GM18519 (cell line): ENCODE data around the gene NTN1.

Experiments used
- ATAC-seq: cut with Tn5 transposase; IDR thresholded peaks from one replicate; pipeline ENCODE4 v1.9.1; 2021; ENCODE audit warnings: mild to moderate bottlenecking, moderate library complexity; ENCODE audit not compliant: unreplicated experiment, low FRiP score

Gene NTN1

DNA sequence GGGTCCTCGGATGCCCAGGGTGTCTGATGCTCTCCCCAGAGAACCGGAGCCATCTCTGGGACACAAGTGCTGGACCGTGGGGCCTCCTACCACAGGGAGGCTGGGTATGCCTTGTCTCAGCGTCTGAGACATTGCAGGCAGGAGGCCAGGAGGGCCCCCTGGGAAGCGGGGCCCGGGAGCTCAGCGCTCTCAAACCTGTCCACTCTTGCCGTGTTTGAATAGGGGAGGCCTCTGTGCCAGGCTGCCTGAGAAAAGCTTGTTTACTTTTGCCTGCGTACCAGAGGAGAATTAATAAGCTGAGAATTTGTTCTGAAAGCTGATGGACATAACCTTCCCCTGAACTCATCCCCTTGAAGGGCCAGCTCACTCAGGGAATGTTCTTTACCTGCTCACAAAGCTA, 163.8 kb downstream of the NTN1 start:
- ATAC-seq = no peak

DNA sequence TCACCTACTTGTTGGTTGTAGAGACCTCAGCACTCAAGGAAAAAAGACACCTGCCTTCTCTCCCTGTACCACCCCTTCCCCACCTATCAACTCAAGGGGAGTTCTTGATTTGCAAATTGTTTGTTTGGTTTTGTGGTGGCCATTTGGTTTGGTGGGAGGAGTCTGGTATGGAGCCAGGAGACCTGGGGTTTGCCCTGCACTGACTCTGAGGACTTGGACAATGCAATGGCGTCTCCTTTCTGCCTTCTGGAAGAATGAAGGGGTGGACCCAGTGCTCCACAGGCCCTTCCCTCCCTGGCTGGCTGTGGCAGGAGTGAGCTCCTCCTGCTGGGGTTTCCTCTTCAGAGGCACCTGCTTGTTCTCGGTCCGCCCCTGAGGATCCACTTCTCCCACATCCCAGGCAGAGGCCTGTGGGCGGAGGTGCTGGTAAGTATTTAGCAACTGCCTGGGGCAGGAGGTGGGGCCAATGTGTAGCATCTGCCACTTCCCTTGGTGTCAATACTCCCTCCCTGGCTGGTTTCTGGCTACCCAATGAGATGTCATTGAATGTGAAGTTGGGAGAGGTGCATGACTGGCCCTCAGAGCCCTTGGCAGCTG, 164.5 kb downstream of the NTN1 start:
- no peak for ATAC-seq

DNA sequence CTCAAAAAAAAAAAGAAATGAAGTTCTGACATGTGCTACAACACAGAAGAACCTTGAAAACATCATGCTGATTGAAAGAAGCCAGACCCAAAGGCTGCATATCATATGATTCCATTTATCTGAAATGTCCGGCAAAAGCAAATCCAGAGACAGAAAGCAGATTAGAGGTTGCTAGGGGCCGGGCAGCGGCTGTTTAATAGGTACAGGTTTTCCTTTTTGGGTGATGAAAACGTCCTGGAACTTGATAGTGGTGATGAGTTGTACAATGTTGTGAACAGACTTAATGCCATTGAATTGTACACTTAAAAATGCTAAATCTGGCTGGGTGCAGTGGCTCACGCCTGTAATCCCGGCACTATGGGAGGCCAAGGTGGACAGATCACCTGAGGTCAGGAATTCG, 166.5 kb downstream of the NTN1 start:
- no peak for ATAC-seq

DNA sequence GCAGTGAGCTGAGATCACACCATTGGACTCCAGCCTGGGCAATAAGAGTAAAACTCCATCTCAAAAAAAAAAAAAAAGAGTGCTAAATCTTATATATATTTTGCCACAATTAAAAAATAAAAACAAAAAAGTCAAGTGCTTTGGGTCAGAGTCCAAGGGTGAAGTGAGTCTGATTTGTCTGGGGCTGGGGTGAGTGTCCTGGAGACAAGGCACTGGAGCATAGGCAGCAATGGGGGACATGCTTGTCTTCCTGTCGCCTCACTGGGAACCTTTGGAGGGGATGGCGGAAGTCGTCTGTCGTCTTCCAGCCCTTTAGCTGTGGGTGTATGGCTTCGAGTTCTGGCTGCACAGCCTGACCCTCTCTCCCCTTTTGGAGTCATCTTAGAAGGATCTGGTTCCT, 167.1 kb downstream of the NTN1 start:
- ATAC-seq = no peak

DNA sequence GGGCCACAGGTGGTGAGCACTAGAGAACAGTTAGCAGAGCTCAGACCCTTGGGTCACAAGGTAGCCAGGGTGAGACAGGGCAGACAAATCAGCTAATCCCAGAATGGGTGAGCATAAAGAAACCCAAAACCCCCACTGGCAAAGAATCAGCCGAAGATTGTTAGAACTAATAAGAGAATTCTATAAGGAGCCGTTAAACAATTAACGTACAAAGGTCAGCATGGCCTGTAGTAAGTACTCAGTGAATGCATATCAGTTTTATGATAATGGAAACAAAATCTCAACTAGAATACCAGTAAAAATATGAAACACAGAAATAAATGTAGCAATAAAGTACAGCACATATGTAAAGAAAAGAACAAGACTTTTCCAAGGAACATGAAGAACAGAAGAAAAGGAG, 168.6 kb downstream of the NTN1 start:
- ATAC-seq = no peak

DNA sequence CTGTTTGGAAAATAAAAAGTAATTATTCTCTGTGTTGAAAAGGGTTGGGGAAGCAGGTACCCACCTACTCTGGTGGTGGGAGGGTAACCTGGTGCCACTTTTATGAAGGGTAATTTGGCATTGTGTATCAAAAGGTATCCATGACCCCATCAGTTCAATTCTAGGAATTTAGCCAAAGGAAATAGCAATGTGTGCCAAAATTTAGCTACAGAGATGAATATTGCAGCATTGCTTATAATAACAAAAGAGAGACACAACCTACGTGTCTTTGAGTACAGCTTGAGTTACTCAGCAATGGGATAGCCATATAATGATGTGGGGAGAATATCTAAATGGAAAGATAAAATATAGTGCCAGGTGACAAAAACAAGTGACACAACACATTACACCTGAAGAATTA, 170.7 kb downstream of the NTN1 start:
- no peak for ATAC-seq

DNA sequence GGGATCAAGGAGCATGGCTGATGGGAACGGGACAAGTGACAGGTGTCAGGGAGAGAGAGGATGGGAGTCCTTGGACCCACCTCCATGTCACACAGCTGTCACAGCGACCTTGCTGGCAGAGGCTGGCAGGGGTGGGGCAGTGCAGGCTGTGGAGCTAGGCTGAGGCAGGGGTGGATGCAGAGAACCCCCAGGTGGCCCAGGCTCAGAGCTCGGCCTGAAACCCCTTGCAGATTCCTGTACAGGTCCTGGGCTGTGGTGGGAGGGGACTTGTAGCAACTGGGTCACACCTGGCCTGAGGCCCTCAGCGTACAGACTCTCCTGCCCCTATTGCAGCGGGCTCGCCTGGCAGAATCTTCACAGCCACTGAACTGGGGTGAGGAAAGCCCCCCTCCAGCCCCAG, 174.1 kb downstream of the NTN1 start:
- no peak for ATAC-seq

DNA sequence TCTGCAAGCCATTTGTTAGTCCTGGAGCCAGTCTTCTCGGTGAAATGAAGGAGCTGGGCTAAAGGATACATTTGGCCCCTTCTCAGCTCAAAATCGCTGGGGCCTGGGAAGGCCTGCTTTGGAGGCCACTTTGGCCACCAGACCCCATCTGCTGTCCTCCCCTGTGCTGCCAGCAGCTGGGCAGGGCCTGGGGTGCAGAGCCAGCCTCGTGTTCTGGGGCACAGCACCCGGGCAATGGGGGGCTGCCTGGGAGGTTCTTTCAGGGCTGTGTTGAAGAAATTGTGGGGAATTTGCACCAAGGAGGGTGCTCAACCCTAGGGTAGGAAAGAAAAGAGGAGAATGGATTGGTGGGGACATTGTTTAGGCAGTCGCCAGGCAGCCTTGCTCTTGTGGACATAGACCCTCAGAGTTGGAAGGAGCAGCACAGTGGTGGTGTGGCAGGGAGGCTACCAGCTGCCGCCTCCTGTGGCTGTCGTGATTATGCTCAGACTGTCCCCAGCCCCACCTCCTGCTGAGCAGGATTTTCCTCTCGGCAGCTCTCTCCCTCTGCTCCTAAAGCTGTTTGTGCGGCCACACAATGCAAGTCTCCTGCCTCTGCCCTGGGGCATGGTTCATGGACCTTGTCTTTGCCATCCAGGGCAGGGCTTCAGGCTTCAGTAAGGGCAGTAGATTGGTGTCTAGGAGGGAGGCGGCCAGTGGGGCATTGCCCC, 174.8 kb downstream of the NTN1 start:
- ATAC-seq = no peak

DNA sequence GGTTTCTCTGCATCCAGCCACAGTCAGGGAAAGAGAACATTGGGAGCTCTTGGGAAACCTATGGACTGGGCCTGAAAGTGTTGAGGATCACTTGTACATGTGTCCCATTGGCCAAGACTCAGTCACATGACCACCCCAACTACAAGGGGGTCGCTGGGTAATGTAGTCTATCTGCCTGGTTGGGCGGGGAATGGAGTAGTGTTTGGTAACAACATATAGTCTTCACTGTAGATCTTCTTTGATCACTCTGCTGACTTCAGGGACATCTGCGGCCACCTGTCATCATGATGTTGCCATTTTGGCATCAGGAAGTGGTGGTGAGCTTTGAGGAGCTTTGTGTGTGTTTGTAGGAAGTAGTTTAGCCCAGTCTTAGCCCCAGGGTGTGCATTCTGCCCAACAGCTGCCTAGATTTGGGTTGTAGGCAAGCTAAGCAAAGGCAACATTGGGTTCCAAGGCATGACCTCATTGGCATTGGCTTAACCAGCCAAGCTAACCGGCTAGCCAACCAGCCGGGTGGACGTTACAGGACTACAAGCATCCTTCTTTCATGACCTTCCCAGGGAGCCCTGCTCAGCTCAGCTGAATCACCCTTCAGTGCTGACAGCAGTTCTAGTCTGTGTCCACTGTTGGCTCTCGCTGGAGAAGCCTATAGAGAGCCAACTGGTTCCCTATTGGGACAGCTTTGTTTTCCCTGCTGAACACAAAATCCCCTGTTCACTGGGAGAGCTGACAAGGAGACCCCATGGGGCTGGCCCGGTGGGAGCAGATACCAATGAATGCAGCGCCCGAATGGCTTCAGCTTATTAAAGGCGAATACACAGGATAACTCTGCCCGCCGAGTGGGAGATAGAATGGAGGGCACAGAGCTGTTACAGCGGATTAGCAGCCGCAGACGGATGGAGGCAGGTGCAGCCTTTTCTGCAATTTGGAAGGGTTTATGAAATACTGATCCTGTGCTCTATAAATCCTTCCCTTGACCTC, 178.6 kb downstream of the NTN1 start:
- ATAC-seq = no peak

DNA sequence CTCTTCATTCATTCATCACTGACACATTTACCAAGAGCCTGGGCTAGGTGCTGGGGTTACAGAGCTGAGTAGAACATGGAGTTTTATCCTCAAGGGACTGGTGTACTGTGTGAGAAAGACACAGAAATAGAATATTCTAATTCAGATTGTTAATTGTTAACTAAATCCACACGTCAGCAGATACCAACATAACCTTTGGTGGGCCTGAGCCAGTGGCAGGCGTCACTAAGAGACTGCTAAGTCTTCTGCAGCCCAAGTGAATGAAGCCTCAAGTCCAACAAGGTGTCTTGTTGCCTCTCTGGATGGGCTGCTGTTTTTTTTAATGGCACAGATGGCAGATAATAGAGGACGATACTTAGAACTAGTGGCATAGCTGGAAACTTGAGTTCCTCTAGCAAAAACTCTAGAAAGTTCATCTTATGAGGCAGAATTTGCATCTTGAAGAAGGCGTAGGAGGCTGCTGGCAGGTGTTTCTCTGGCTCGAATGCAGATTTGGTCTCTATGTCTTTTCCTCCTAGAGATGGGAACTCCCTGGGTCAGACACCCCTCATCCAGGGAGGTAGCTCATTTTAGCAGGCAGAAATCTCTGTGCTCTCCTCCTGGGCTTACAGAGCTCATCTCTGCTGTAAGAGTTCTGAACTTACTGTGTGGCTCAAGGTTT, 179.5 kb downstream of the NTN1 start:
- no peak for ATAC-seq

DNA sequence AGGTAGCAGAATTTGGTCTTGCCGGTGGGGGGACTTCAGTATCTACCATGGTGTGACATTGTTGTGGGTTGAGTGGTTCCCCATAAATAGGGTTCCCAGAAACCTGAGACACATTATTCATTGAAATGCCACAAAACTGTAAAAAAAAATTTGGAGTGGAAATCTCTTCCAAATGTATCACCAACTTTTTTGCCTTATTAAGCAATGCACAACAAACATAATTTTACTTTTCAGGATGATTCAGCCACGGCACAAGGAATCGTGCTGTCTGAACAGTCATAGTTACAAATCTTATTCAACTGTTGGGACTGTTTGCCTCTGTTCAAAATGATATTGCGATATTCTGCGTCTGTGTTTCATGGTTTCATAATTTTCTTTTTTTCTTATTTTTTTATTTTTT, 181.2 kb downstream of the NTN1 start:
- ATAC-seq = no peak

DNA sequence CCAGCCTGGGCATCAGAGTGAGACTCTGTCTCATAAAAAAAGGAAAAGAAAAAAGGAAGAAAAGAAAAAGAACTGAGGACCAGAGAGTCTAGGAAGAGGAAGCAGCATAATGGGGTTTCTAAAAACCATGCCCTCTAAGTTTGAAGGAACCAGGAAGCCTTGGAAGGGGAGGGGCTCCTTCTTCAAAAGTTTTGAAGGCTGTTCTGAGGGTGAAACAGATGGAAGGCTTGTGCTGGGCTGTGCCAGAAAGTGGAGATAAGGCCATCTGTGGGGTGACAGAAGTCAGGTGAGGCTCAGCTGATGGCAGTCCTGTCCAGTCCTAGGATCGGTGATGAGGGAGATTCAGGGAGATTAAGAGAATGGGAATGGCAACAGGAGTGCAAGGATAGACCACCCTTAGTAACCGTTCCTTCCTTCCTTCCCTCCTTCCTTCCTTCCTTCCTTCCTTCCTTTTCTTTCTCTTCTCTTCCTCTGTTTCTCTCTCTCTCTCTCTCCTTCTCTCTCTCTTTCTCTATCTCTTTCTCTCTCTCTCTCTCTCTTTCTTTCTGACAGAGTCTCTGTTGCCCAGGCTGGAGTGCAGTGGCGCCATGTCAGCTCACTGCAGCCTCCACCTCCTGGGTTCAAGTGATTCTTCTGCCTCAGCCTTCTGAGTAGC, 182.6 kb downstream of the NTN1 start:
- ATAC-seq = no peak

DNA sequence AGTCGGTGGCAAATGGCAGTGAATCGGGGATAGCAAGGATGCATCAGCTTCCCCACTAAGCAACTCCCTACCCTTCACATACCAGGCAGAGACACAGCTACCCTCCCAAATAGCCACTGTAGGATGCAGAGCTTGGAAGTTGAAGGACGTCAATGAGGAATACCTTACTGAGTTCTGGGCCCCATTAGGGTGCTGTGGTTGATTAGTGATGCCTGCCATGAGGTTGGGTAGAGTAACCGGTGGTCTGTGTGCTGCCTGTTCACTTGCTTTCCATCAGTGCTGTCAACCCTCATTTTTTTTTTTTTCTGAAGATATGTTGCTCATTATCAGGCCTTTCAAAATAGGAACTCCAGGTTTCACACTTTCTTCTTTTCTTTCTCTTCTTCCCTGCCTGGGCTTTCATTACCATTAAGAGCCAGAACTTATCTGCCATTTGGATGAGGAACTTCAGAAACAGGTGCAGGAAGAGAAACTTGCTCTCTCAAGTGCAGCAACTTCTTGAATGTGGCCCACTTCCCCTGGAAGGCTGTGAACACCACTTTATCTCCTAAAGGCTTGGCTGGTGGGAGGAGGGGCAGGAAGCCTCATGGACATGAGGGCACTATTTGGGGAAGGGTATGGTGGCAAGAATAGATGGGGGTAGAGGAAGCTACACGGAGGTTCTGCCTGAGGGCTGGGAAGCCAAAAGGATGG, 183.5 kb downstream of the NTN1 start:
- no peak for ATAC-seq

DNA sequence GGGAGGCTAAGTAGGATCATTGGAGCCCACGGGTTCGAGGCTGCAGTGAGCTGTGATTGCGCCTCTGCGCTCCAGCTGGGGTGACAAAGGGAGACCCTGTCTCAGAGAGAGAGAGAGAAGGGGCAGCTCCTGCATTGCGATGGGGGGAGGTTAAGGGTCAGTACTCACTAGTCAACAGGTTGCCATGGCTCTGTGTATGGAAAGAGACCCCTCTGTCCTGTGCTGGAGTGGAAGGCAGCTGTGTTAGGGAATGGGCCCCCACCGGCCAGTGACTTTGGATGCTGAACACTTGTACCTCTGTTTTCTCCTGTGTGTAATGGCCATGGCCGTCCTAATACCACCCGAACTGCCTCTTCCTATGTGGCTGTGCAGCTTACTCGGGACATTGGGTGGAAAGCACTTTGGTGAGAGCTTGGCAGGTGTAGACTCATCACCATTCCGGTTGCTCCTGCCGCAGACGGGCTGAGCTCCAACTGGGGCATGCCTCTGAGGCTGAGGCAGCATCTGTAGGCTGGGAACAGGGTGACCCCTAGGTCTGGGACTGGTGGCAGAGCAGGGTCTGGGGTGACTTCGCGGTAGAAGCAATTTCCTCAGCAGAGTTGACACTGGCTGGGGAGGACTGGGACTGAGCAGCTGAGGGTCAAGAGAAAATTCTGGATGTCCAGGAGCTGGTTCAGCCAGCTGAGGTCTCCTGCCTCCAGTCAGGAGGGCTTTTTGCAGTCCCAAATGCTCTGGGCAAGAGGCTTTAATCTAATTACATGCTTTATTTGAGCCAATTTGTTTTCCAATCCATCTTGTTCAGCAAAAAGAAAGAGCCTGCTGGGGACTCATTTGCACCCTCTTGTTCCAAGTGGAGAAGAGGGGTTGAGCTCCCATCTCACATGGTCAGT, 184.5 kb downstream of the NTN1 start:
- ATAC-seq = no peak

DNA sequence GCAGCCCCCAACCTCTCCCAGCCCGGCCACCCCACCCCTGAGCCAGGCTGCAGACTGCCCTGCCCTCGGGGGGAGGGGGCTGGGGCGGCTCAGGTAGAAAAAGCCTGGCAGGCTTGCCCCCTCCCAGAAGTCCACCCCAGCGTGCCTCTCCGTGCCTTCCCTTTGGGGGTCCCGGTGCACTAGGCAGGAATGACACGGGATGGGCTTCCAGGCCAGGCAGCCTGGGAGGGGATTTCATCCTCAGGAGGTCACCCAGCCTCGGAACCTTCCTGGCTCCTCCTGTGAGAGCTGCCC, 185.0 kb downstream of the NTN1 start:
- ATAC-seq = no peak

DNA sequence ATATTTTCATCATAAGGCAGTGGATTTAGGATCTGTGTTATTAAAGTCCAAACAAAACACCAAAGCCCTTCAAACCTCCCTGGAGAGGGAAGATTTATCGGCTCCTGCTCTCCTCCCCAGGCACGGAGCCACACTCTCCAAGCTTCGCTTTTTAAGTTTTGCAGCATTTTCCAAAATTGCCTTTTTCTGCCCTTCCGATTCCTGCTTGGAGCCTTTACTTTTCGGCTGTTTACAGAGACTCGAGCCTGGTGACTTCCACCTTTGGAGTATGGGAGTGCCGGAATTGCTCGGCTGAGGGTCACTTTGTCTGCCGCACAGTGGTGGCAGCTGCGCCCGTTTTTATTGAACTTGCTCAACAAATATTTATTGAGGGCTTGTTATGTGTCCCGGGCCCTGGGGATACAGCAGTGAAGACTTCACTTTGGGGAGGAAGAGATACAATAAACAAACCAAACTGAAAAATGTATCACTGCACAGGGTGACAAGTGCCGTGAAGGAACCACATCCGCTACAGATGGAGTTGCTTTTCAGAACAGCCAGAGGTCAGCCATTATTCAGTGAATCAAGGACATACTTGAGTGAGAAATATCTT, 185.5 kb downstream of the NTN1 start:
- ATAC-seq = no peak

DNA sequence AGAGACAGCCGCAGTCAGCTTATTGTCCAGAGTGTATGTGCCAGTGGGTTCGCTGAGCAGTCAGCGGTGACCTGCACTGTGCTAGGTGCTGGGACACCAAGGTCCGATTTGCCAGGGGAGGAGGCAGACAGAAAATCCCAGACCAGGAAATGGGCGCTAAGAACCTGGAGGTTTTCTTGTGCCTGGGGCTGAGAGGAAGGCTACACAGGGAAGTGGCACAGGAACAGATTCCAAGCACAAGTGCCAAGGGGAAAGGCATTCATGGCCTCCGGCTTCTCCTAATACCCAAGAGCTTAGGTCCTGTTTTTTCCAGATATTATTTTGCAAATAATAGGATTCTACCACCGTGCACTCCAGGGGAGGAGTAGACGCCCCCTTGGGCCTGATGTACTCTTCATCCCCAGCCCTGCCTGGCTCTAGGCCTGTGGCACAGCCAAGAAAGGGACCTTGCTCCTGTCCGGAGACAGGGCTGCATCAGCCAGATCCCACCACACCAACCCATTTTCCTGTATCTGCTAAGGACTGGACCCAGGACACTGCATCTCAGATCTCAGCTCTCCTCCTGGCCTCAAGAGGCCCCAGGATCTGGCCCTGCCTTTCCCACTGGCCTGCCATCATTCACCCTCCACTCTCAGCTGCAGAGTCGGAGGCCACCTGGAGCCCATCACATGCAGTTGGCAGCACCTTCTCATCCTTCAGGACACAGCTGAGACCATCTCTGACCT, 187.2 kb downstream of the NTN1 start:
- ATAC-seq = no peak

DNA sequence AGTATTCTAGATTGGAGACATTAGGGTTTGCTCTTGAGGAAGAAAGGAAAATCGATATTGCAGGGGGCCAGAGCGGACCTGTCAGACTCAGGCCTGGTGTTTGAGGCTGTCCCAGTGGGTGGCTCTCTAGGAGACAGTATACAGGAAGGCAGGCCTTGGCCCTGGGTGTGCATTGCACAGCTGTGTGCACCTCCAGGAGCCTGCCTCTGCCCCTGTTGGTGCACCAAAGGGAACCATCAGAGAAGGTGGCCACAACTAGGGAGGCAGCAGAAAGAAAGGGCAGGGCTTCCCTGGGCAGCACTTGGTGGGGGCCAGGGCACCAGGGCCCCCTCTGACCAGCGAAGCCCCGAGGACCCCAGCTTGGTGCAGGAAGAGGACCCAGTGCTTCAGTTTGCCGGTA, 188.0 kb downstream of the NTN1 start:
- no peak for ATAC-seq
